NCI-H146 (cell line): ENCODE data around the gene TRIM46.

Experiments used
- DNase-seq: peaks from one replicate; lab custom pipeline; 2025; lab: John Stamatoyannopoulos, UW

Gene TRIM46

DNA sequence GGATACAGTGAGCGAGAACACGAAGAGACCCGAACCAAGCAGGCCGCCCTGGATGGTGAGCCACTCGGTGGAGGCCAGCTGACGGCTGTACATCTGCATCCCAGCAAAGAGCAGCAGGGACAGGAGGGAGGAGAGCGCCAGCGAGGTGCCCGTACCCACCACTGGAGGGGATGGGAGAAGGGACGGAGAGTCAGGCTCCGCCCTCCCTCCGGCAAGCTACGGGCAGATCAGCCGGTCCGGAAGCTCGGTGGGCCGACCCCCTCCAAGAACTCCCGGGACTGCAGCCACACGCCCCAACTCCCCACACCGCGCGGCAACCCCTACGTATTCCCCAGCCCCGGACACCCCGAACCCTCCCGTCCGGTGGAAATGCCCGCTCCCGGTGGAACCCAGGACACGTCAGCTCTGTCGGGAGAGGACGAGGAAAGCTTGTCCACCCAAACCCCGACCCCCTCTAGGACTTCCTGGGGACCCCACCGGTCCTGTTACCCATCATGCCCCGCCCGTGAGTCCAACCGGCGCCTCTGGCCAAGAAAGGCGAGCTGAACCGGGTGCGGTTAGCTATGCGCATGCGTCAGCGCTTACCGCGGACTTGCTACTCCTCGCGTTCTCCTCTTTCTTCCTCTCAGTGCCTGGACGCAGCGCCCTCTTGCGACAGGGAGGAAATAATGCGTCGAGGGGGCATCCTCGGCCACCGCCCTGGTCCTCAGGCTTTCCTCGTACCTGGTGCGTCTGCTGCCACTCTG, 744 bp upstream of the TRIM46 start, which contains the start of gene KRTCAP2:
TSS of gene KRTCAP2 (minus strand) at position 573 of the 746 bp plus-strand sequence. CDS start at position 493, 80 bp downstream.
- DNase-seq: peak; percentile 96

DNA sequence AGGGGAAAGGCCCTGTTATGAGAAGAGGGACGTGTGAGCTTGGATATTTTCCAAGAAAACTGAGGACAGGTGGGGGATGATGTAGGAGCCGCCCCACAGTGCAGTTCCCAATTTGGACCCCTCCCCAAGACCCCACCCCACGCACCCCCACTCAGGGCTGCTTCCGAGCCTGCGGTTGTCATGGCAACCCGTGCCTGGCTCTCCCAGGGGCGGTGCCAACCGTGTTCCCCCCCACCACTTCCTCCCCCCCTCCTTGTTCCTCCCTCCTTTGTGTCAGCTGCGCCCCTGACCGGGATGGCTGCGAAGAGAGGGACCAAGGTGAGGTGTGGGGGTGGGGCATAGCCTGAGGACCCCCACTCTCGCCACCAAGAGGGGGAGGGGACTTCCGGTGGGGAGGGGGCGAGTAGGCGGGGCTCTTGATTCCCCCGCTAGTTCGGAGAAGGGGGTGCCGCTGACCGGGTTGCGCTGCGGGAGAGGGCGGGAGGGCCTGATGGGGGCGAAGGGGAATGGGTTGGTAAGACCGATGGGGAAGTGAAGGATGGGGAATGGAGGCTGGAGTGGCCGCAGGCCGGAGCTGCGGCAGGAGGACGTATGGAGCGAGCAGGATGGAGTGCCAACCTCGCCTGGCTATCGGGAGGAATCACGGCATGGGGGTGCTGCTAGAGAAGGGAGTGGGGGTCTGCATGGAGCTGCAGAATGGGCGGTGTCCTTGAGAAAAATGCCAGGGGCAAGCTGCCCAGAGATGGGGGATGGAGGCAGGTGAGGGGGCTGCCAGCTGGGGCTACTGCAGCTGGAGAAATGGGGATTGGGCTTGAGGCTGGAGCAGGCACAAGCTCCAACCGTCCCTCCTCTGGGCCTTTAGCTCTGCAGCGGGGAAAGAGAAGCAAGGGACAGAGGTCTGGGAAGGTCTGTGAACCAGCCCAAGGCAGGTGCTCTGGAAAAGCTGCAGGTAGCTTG, 953 bp downstream of the TRIM46 start:
- peak; percentile 89 for DNase-seq

DNA sequence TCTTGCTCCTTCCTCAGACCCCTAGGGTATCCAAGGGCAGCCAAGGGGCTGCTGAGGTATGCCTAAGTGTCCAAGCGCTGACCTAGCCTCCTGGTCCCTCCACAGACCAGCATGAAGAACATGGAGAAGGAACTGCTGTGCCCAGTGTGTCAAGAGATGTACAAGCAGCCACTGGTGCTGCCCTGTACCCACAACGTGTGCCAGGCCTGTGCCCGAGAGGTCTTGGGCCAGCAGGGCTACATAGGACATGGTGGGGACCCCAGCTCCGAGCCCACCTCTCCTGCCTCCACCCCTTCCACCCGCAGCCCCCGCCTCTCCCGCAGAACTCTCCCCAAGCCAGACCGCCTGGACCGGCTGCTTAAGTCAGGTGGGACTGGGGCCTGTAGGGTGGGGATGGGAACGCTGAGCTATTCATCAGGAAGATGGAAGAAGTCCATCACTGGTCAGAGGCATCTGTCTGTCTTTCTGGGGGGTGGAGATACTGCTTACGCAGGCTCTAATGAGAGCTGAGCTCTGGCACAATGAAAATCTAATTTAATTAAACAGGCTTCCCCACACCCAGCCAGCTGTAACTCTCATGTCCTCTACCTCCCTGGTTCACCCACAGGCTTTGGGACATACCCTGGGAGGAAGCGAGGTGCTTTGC, 1.8 kb downstream of the TRIM46 start:
- DNase-seq: no peak

DNA sequence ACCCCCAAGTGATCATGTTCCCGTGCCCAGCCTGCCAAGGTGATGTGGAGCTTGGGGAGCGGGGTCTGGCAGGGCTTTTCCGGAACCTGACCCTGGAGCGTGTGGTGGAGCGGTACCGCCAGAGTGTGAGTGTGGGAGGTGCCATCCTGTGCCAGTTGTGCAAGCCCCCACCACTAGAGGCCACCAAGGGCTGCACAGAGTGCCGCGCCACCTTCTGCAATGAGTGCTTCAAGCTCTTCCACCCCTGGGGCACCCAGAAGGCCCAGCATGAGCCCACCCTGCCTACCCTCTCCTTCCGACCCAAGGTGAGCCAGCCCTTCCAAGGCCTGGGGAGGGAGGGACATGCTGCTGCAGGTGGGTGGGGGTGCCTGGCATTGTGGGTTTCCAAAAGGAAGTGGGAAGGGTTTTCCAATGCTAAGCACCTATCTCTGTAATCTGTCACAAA, 2.3 kb downstream of the TRIM46 start:
- no peak for DNase-seq

DNA sequence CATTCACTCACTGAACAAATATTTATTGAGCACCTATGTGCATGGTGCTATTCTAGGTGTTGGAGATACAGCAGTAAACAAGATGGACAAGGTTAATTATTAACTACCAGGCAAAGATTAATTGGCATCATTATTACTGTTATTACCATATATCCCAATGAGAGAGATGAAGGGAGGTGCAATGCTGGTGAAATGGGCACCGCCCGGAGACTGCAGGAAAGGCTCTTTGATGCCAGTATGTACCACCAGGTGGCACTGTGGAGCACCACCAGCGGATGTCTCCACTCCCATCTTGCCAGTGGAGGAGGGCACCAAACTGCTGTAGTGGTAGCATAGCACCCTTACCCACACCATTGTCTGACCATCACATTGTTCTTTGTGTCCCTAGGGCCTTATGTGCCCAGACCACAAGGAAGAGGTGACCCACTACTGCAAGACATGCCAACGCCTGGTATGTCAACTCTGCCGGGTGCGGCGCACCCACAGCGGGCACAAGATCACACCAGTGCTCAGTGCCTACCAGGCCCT, 3.0 kb downstream of the TRIM46 start:
- peak; percentile 74 for DNase-seq

GRCh38 chr1:155177192-155177917, 3.7 kb downstream of the TRIM46 start:
- no peak for DNase-seq

- no peak for DNase-seq
These were observed 4.3 kb downstream of the TRIM46 start for GRCh38 chr1:155177918-155178281.

GRCh38 chr1:155178441-155179111, 4.9 kb downstream of the TRIM46 start:
- no peak for DNase-seq

DNA sequence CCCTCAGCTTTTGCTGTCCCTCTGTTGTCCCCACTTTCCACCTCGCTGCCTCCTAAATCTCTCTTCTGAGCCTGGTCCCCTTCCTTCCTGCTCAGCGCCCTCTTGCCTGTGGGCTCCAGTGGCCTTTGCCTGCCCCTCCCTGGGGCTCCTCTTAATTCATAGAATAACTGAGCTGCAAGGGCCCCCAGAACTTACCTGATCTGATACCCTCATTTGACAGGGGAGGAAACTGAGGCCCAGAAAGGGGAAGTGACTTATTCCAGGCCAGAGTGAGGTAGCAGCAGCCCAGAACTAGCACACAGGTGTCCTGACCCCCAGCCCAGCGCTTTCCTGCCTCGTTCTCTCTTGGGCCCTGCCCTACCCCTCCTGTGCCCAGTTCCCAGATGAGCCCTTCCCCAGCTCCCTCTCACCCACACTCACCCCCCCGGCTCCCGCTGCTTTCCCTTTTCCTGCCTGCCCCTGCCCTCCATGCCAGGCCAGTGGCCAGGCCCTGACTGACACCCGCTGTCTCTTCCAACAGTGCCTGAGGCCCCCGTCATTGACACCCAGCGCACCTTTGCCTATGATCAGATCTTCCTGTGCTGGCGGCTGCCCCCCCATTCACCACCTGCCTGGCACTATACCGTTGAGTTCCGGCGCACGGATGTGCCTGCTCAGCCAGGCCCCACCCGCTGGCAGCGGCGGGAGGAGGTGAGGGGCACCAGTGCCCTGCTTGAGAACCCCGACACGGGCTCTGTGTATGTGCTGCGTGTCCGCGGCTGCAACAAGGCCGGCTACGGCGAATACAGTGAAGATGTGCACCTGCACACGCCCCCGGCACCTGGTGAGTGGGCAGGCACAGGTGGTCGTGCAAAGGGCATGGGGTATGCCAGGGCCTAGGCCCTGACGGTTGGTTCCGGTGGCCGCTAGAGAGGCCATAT, 5.7 kb downstream of the TRIM46 start:
- no peak for DNase-seq

DNA sequence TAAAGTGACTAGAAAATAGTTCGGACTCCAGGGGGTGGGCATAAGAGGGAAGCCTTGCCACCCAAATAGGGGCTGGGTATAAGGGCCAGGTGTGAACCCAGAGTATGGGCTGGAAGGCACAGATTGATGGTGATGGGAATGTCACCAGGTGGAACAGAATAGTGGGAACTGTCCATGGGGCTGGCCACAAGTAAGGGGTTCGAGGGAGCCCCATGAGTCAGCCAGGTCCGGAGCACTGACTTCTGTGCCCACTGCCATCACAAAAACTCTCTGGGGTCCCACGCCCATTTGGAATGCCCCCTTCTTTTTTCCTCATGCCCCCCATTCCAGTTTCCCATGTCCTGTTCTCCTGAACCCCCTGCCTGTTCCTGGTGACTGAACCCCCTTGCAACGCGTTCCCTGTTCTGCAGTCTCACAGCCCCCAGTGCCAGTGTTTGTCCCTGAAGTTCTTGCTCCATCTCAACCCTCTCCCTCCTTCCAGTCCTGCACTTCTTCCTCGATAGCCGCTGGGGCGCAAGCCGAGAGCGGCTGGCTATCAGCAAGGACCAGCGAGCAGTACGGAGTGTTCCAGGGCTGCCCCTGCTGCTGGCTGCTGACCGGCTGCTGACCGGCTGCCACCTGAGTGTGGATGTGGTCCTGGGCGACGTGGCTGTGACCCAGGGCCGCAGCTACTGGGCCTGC, 7.9 kb downstream of the TRIM46 start:
- DNase-seq: no peak

DNA sequence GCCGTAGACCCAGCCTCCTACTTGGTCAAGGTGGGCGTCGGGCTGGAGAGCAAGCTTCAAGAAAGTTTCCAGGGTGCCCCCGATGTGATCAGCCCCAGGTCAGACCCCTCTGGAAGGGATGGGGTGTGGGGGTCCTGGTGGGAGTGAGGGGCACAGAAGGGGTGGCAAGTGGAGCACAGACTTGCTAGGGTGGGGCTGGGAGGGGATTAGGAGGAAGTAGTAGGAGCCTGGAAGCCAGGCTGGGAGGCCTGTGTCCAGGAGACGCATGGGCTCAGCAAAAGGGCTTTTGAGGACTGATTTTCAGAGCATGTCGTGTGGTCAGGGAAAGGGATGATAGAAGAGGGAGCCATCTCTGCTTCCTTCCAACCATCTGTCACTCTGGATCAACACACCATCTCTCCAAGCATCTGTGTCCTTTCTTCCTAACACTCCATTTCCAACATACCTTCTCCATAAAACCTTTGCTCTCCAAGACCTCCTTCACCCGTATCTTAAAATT, 8.5 kb downstream of the TRIM46 start:
- DNase-seq: no peak

DNA sequence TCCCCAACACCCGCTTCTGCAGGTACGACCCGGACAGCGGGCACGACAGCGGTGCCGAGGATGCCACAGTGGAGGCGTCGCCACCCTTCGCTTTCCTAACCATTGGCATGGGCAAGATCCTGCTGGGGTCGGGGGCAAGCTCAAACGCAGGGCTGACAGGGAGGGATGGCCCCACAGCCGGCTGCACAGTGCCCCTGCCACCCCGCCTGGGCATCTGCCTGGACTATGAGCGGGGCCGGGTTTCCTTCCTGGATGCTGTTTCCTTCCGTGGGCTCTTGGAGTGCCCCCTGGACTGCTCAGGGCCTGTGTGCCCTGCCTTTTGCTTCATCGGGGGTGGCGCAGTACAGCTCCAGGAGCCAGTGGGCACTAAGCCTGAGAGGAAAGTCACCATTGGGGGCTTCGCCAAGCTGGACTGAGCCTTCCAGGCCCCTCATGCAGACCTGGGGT, 10.1 kb downstream of the TRIM46 start:
- DNase-seq: no peak

- DNase-seq: no peak
These were observed 10.7 kb downstream of the TRIM46 start for GRCh38 chr1:155184351-155184811.

DNA sequence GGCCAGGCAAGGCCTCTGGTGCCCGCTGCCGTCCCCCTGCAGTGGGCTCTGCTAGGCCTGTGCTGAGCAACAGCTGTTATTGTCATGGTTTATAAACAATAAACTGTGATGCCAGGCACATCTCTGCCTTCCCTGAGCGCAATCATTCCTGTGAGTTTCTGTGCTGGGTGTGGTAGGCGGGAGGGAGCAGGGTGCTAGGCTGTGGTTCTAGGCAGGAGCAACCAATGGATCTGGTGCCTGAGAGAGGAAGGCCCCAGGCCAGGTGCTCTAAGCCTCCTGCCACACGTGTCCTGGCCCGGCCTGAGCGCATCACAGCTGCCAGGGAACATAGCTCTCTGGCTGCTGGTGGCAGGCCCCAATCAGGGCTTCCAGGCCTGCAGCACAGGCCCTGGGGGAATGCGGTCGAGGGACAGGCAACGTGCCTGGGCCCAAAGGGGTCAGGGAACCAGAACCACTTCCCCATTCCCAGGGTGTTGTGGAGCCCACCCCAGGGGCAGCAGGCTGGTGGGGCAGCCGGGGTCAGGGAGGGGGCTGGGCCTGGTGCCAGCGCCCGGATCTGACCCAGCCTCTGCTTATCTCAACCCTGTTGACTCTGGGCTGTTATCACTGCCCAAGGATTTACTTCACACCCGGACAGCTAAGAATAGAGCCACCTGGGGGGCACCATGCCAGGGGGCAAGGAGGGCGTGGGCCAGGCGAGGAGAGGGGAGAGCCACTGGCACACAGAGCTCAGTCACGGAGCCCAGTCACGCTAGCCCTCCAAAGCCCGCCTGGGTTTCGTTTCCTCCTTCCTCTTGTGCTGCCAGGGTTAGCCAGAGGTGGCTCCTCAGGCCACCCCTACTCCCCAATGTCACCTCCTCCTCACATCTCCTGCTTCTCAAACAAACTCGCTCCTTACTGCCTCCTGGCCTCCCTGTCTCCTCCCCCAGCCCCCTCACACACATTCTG, 11.5 kb downstream of the TRIM46 start:
- DNase-seq: no peak

- DNase-seq: no peak
These were observed 12.1 kb downstream of the TRIM46 start for GRCh38 chr1:155185783-155186066.

- DNase-seq: no peak
These were observed 12.6 kb downstream of the TRIM46 start for GRCh38 chr1:155186067-155186793.

DNA sequence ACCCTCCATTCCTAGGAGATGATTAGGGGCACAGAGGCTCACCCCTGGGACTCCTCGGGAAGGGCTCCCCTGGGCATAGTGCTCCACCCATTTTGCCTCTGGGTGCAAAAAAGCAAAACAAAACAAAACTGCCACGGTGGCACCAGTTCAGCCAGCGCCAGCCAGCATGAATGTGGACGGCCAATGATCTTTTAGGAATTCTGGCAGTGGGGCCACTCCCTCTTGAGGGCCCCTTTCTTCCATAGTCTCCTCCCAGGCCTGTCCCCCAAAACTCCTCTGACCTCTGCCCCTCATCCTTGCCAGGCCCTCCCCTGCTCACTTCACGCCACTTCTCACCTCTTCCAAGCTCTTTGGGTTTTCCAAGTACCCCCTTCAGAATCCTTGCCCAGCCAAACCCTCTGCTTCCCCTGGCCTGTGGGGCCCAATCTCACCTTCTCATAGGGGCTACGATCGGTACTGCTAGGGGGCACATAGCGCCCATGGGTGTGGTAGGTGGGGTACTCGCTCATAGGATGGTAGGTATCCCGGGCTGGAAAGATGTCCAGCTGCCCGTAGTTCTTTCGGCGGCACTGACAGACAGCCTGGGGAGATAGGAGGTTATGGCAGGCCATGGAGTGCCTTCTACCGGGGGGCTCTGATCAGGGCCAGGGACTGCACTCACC, 13.3 kb downstream of the TRIM46 start:
- no peak for DNase-seq
